Prostate gland (tissue), 2 donors: ENCODE data around the gene SEC14L3. TPM values are rescaled to one million over a fixed set of nuclear protein-coding genes. Genes with fewer than 3 reads are reported as not detected.

Source experiments
- DNase-seq: peaks from one replicate; pipeline ENCODE4 v3.0.0-alpha.2; 2019; ENCODE audit warnings: low spot score
- H3K27ac ChIP-seq, 2 donors: fragments of 200-600 bp; sonication (generic); 2 replicates each; pipeline ENCODE4 v1.5.1; 2017 to 2019
- H3K27me3 ChIP-seq: fragments of 200-600 bp; sonication (generic); replicated peaks from 2 replicates; pipeline ENCODE4 v1.5.1; 2019; ENCODE audit not compliant: insufficient read depth
- H3K36me3 ChIP-seq, 2 donors: fragments of 200-600 bp; sonication (generic); 1 replicate in 1 of 2; 2 replicates in 1 of 2; pipeline versions ENCODE4 v1.5.1 to v1.8.1; 2017 to 2019
- H3K4me1 ChIP-seq: fragments of 200-600 bp; sonication (generic); replicated peaks from 2 replicates; pipeline ENCODE4 v1.5.1; 2019
- H3K4me3 ChIP-seq, 2 donors: fragments of 200-600 bp; sonication (generic); 2 replicates each; pipeline ENCODE4 v1.5.1; 2017 to 2019
- H3K9me3 ChIP-seq: fragments of 200-600 bp; sonication (generic); 2 replicates; pipeline ENCODE4 v1.5.1; 2017
- POLR2A ChIP-seq: fragments of 450-650 bp; IDR thresholded peaks from one replicate; pipeline ENCODE4 v1.6.1; 2016; ENCODE audit warnings: antibody characterized with exemption, mild to moderate bottlenecking
- POLR2AphosphoS5 ChIP-seq: sonication (generic); formaldehyde crosslinking; IDR thresholded peaks from one replicate; pipeline ENCODE4 v1.6.1; 2017; ENCODE audit warnings: antibody characterized with exemption
- WGBS: methylation state at CpG from one replicate; pipeline ENCODE4 v1.1.5; 2018; 5-methylcytosine and 5-hydroxymethylcytosine counted together
- intact Hi-C: fragments of 100-400 bp; cut with DNase I; formaldehyde crosslinking; loops from one replicate; pipeline ENCODE4 v1.14.2; 2022
- total RNA-seq, 2 donors: library from RNA; depleted of rRNA; stranded (reverse); fragments of >200 nt; gene quantifications; one replicate each; pipeline ENCODE4 v1.1.0, GENCODE V29; 2016
- TF ChIP-seq, protein P1 (sequence below), 4 experiments: fragments of 200-600 bp in 2 of 4; fragments of 450-650 bp in 2 of 4; sonication (generic) in 2 of 4; IDR thresholded peaks; 1 replicate in 3 of 4; 2 replicates in 1 of 4; pipeline ENCODE4 v1.5.1; 2016 to 2019; ENCODE audit warnings: antibody characterized with exemption in 4 of 4, mild to moderate bottlenecking in 2 of 4, moderate library complexity in 2 of 4

Gene SEC14L3
- total RNA-seq, 2 donors from 2014 or later = not detected

DNA sequence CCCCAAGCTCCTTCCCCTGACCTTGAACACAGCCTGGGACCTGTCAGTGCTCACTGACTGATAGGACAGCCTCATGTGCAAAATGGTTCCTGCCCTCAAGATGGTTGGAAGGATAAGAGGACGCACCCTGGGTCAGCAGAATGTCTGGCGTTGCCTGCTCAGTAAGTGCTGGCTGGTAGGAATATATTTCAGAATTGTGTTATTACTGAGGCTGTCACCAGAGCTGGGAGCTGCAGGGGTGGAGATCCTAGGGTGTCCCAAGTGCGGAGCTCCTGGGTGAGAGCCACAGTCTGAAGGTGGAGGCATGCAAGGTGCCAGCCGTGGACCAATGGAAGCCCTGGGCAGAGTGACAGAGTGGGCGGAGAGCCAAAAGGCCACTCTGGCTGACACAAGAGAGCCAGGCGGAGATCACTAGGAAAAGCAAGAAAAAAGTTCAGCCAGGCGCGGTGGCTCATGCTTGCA, 34.7 kb upstream of the SEC14L3 start:
- no peaks in the 10 kb centered on the region for H3K36me3 ChIP-seq
- intact Hi-C loops = no loop called here
- H3K4me1 ChIP-seq = no peaks in the 10 kb centered on the region
- TF ChIP-seq, protein P1, sequence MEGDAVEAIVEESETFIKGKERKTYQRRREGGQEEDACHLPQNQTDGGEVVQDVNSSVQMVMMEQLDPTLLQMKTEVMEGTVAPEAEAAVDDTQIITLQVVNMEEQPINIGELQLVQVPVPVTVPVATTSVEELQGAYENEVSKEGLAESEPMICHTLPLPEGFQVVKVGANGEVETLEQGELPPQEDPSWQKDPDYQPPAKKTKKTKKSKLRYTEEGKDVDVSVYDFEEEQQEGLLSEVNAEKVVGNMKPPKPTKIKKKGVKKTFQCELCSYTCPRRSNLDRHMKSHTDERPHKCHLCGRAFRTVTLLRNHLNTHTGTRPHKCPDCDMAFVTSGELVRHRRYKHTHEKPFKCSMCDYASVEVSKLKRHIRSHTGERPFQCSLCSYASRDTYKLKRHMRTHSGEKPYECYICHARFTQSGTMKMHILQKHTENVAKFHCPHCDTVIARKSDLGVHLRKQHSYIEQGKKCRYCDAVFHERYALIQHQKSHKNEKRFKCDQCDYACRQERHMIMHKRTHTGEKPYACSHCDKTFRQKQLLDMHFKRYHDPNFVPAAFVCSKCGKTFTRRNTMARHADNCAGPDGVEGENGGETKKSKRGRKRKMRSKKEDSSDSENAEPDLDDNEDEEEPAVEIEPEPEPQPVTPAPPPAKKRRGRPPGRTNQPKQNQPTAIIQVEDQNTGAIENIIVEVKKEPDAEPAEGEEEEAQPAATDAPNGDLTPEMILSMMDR (IDR thresholded peaks at IDR 0.05) = no peak
- TF ChIP-seq POLR2A = no peak
- no peak for TF ChIP-seq POLR2AphosphoS5
- H3K27ac ChIP-seq = no peak overlapping the region
- peaks cover 11% of the 10 kb centered on the region for H3K27me3 ChIP-seq
- WGBS = 72% methylated on average over 8 of the region's 8 CpGs
- DNase-seq = no peak
- no peaks in the 10 kb centered on the region for H3K9me3 ChIP-seq
- no peak overlapping the region for H3K4me3 ChIP-seq

DNA sequence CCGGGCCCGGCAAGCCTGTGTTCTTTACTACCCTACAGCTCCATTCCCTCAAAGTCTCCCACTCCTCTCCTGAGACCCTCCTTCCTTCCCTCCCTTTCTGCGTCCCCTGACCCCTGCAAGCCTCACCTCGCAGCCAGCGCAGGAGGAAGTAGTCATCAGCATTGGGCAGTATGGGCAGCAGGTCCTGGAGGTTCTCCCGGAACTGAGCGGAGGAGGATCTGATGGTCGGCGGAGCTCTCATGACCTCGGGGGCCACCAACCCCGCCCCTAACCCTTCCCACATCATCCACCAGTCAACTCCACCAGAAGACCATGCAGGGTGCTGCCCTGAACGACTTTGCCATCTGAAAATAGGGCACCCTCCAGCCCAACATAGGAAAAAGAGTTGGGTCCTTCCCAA, 31.7 kb upstream of the SEC14L3 start:
- DNase-seq = no peak
- Histone ChIP-seq H3K4me3 (no peak overlapping the region), H3K9me3 (no peaks in the 10 kb centered on the region), H3K4me1 (no peaks in the 10 kb centered on the region), H3K36me3 (no peaks in the 10 kb centered on the region), H3K27me3 (peaks cover 11% of the 10 kb centered on the region), H3K27ac (no peak overlapping the region)
- intact Hi-C loops = no loop called here
- TF ChIP-seq POLR2A (no peak), POLR2AphosphoS5 (no peak)
- TF ChIP-seq, protein P1 (IDR thresholded peaks at IDR 0.05) = no peak
- WGBS = 80% methylated on average over 12 of the region's 12 CpGs

DNA sequence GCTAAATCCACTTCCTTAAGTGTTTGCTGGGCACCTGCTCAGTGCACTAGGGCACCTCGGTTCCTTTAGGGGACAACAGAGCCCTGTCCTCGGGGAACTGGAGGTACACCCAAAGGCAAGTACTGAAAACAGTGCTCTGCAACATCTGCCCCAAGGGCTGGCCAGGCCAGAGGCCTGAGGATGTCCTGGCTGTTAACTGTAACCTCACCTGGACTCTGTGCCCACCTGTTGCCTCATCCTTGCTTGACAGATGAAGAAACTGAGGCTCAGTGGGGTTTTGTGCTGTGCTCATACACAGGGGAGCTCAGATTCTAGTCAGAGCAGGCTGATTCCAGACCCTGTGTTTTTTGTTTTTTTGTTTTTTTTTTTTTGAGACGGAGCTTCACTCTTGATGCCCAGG, 31.1 kb upstream of the SEC14L3 start:
- DNase-seq = no peak
- H3K9me3 ChIP-seq = no peaks in the 10 kb centered on the region
- no peaks in the 10 kb centered on the region for H3K4me1 ChIP-seq
- TF ChIP-seq POLR2AphosphoS5 (no peak), POLR2A (no peak)
- TF ChIP-seq, protein P1 (IDR thresholded peaks at IDR 0.05) = no peak
- no peak overlapping the region for H3K27ac ChIP-seq
- H3K36me3 ChIP-seq = no peaks in the 10 kb centered on the region
- WGBS = 70% methylated on average over 3 of the region's 3 CpGs
- intact Hi-C loops = no loop called here
- H3K27me3 ChIP-seq = peaks cover 11% of the 10 kb centered on the region
- no peak overlapping the region for H3K4me3 ChIP-seq

DNA sequence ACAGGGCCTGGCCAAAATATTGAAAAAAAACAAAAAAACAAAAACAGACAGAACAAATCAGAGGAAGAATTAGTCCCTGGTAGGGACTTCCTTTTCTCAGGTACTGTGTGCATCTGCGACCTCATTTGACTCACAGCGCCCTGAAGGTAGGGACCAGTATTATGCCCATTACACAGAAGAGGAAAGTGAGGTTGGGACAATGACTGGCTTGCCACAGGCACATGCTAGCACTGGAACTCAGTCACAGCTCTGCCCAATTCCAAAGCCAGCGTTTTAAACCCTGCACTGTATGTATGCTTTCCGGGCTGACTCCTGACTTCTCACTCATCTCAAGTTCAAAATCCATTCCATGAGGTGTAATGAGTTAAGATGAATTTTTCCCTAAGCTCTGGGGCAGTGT, 30.3 kb upstream of the SEC14L3 start:
- Histone ChIP-seq H3K9me3 (no peaks in the 10 kb centered on the region), H3K4me3 (no peak overlapping the region), H3K36me3 (no peaks in the 10 kb centered on the region), H3K27me3 (peaks cover 11% of the 10 kb centered on the region), H3K4me1 (no peaks in the 10 kb centered on the region), H3K27ac (no peak overlapping the region)
- 74% methylated on average over 4 of the region's 4 CpGs for WGBS
- intact Hi-C loops = no loop called here
- DNase-seq = no peak
- no peak for TF ChIP-seq POLR2AphosphoS5

DNA sequence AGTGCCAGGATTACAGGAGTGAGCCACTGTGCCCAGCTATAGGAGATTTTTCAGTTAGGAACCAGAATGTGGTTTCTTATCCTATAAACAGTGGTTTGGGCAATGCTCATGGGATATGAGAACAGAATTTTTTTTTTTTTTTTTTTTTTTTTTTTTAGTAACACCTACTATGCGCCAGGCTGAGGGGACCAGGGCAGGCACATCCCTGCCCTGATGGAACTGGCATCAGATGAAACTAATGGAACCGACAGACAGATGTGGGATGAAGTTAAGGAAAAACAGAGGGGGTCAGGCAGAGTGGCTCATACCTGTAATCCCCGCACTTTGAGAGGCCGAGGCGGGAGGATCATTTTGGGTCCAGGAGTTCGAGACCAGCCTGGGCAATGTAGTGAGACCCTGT, 28.8 kb upstream of the SEC14L3 start:
- 94% methylated on average over 6 of the region's 6 CpGs for WGBS
- intact Hi-C loops = no loop called here
- TF ChIP-seq POLR2A (no peak), POLR2AphosphoS5 (no peak)
- TF ChIP-seq, protein P1 (IDR thresholded peaks at IDR 0.05) = no peak
- Histone ChIP-seq H3K36me3 (no peaks in the 10 kb centered on the region), H3K27me3 (peaks cover 8% of the 10 kb centered on the region), H3K9me3 (no peaks in the 10 kb centered on the region), H3K4me1 (no peaks in the 10 kb centered on the region), H3K27ac (no peak overlapping the region), H3K4me3 (no peak overlapping the region)
- no peak for DNase-seq
